NCI-H146 treated with DMSO at 0.1 percent for 48 hours (cell line): Measurements from ENCODE around the gene TM9SF1.
A peak's percentile ranks its signal among the peaks of the same experiment; 100 is the strongest.

Experiments
- DNase-seq: peaks from one replicate; lab custom pipeline; 2025; ENCODE audit not compliant: unreplicated experiment; lab: John Stamatoyannopoulos, UW

Gene TM9SF1

GRCh38 chr14:24156840-24157239 is 38.4 kb downstream of the TM9SF1 start:
- no peak for DNase-seq

GRCh38 chr14:24155100-24155499 is 40.1 kb downstream of the TM9SF1 start:
- DNase-seq: no peak

GRCh38 chr14:24151404-24152080 is 43.7 kb downstream of the TM9SF1 start:
- DNase-seq: no peak

- DNase-seq: no peak
Measured at GRCh38 chr14:24150993-24151392, 44.2 kb downstream of the TM9SF1 start.

- no peak for DNase-seq
Measured at GRCh38 chr14:24150567-24150966, 44.7 kb downstream of the TM9SF1 start.

GRCh38 chr14:24150061-24150460 is 45.2 kb downstream of the TM9SF1 start:
- DNase-seq: no peak

- DNase-seq: no peak
Measured at GRCh38 chr14:24149302-24149969, 45.8 kb downstream of the TM9SF1 start.

GRCh38 chr14:24147761-24148428 is 47.3 kb downstream of the TM9SF1 start:
- DNase-seq: no peak

- peak; percentile 97 for DNase-seq
Measured at GRCh38 chr14:24146978-24147760, 48.1 kb downstream of the TM9SF1 start, which contains the start of gene RNF31. Gene RNF31, plus strand, starts transcription at chr14:24147498. Its CDS starts 201 bp downstream, at chr14:24147699.

GRCh38 chr14:24146453-24146977 is 48.7 kb downstream of the TM9SF1 start, which contains the start of gene PSME2:
Gene PSME2, minus strand, starts transcription at chr14:24146610. Its CDS starts 29 bp downstream, at chr14:24146581.
- peak; percentile 94 for DNase-seq

- DNase-seq: no peak
Measured at GRCh38 chr14:24145690-24146452, 49.4 kb downstream of the TM9SF1 start.

GRCh38 chr14:24145219-24145618 is 50.0 kb downstream of the TM9SF1 start:
- no peak for DNase-seq

- DNase-seq: no peak
Measured at GRCh38 chr14:24144451-24144850, 50.8 kb downstream of the TM9SF1 start.

GRCh38 chr14:24143511-24143910 is 51.7 kb downstream of the TM9SF1 start:
- no peak for DNase-seq

- peak; percentile 98 for DNase-seq
Measured at GRCh38 chr14:24141097-24141880, 54.0 kb downstream of the TM9SF1 start, which contains the start of gene EMC9. Gene EMC9, minus strand, starts transcription at chr14:24141591. Its CDS starts 287 bp downstream, at chr14:24141304.

- DNase-seq: no peak
Measured at GRCh38 chr14:24139272-24139934, 55.8 kb downstream of the TM9SF1 start.
